Fibroblast of lung (primary cell): ENCODE results near the gene BRD8.

Experiments
- CTCF ChIP-seq, 2 donors: IDR thresholded peaks in 1 of 2; conservative IDR thresholded peaks in 1 of 2; 1 replicate in 1 of 2; 2 replicates in 1 of 2; pipeline ENCODE4 v1.5.1; 2011 to 2012; ENCODE audit warnings: low read length in 2 of 2, control low read depth in 1 of 2, inconsistent platforms in 1 of 2, low read depth in 1 of 2, mild to moderate bottlenecking in 1 of 2
- EZH2 ChIP-seq: IDR thresholded peaks from 2 replicates; pipeline ENCODE4 v1.5.1; 2012; ENCODE audit warnings: low read length, control low read depth, mild to moderate bottlenecking; ENCODE audit errors: missing control alignments

GRCh38 chr5:138186002-138186447, 7.6 kb upstream of the BRD8 start:
- TF ChIP-seq CTCF (conservative IDR thresholded peaks at IDR 0.05 in 1 of 2, IDR thresholded peaks at IDR 0.05 in 1 of 2; ENCODE audit: low read depth in 1 of 2, low read length in 2 of 2) (no peak), EZH2 (no peak)
